IPS-NIHi7 (cell line): Measurements from ENCODE around the gene MSTN.

Experiments used
- DNase-seq: peaks from one replicate; pipeline ENCODE4 v3.0.0; 2012; ENCODE audit warnings: mixed read lengths; ENCODE audit errors: extremely low spot score

Gene MSTN

GRCh38 chr2:190062601-190063000, at the start of gene MSTN:
TSS of gene MSTN (minus strand) at chr2:190062729. CDS start at chr2:190062596, 133 bp downstream.
- DNase-seq: no peak

GRCh38 chr2:190111166-190111565, 48.6 kb upstream of the MSTN start:
- no peak for DNase-seq

GRCh38 chr2:190110699-190111098, 48.2 kb upstream of the MSTN start:
- DNase-seq: no peak

- no peak for DNase-seq
Measured at GRCh38 chr2:190110131-190110530, 47.6 kb upstream of the MSTN start.

GRCh38 chr2:190107409-190107808, 44.9 kb upstream of the MSTN start:
- DNase-seq: no peak

GRCh38 chr2:190106783-190107182, 44.3 kb upstream of the MSTN start:
- no peak for DNase-seq

GRCh38 chr2:190105554-190105953, 43.0 kb upstream of the MSTN start:
- DNase-seq: no peak

- no peak for DNase-seq
Measured at GRCh38 chr2:190103144-190103543, 40.6 kb upstream of the MSTN start.

- DNase-seq: no peak
Measured at GRCh38 chr2:190099890-190100697, 37.6 kb upstream of the MSTN start.

- DNase-seq: no peak
Measured at GRCh38 chr2:190098851-190099250, 36.3 kb upstream of the MSTN start.

GRCh38 chr2:190097115-190097514, 34.6 kb upstream of the MSTN start:
- no peak for DNase-seq

GRCh38 chr2:190094316-190094871, 31.9 kb upstream of the MSTN start:
- no peak for DNase-seq

GRCh38 chr2:190093793-190094192, 31.3 kb upstream of the MSTN start:
- no peak for DNase-seq

GRCh38 chr2:190090148-190090547, 27.6 kb upstream of the MSTN start:
- DNase-seq: no peak

GRCh38 chr2:190088917-190089316, 26.4 kb upstream of the MSTN start:
- DNase-seq: peak; percentile 38

GRCh38 chr2:190084704-190085103, 22.2 kb upstream of the MSTN start:
- peak; percentile 16 for DNase-seq

GRCh38 chr2:190082118-190082517, 19.6 kb upstream of the MSTN start:
- DNase-seq: no peak

- no peak for DNase-seq
Measured at GRCh38 chr2:190080527-190081049, 18.1 kb upstream of the MSTN start.

- no peak for DNase-seq
Measured at GRCh38 chr2:190079160-190079559, 16.6 kb upstream of the MSTN start.

GRCh38 chr2:190075623-190076022, 13.1 kb upstream of the MSTN start:
- DNase-seq: no peak

GRCh38 chr2:190069936-190070696, 7.6 kb upstream of the MSTN start:
- peak; percentile 14 for DNase-seq

- no peak for DNase-seq
Measured at GRCh38 chr2:190068764-190069163, 6.2 kb upstream of the MSTN start.
